ENCODE results near the gene TRIM68.

The TRIM68 gene

DNA sequence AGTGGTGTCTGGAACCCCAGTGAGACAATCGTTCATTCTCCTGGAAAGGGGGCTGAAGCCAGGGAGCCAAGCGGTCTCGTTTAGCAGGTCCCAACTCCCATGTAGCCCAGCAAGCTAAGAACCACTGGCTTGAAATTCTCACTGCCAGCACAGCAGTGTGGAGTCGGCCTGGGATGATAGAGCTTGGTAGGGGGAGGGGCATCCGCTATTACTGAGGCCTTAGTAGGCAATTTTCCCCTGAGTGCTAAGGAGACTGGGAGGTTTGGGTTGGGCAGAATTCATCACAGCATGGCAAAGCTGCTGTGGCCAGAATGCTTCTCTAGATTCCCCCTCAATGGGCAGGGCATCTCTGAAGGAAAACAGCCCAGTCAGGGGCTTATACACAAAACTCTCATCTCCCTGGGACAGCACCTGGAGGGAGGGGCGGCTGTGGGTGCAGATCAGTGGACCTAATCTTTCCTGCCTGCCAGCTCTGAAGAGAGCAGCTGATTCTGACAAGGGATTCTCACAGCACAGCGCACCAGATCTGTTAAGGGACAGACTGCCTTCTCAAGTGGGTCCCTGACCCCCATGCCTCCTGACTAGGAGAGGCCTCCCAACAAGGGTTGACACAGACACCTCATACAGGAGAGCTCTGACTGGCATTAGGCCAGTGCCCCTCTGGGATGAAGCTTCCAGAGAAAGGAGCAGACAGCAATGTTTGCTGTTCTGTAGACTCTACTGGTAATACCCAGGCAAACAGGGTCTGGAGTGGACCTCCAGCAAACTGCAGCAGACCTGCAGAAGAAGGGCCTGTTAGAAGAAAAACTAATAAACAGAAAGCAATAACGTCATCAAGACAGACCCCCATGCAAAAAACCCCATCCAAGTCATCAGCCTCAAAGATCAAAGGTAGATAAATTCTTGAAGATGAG lies 48.2 kb downstream of the TRIM68 start:
- Histone ChIP-seq H3K79me2 (ENCODE audit: low read length) (no peaks in the 10 kb centered on the region), H3K36me3 (replicated peaks; ENCODE audit: low read depth, low read length) (no peaks in the 10 kb centered on the region), H3K4me2 (ENCODE audit: low read length) (no peak overlapping the region), H3K27me3 (ENCODE audit: low read depth, low read length) (no peaks in the 10 kb centered on the region; the same call in 1 of the 2 replicates), H3K4me1 (ENCODE audit: low read length) (no peaks in the 10 kb centered on the region), H4K20me1 (ENCODE audit: insufficient read depth, low read length) (no peaks in the 10 kb centered on the region), H3K9me3 (ENCODE audit: insufficient read depth, low read length) (no peaks in the 10 kb centered on the region), H3K4me3 (ENCODE audit: low read length) (no peak overlapping the region), H3K9ac (ENCODE audit: low read length) (no peak overlapping the region), H2AFZ (ENCODE audit: low read depth, low read length) (no peak overlapping the region), H3K27ac (ENCODE audit: low read length) (no peak overlapping the region)
- TF ChIP-seq EZH2phosphoT487 (IDR thresholded peaks at IDR 0.05; ENCODE audit: low read depth) = no peak
- TF ChIP-seq, protein P1, sequence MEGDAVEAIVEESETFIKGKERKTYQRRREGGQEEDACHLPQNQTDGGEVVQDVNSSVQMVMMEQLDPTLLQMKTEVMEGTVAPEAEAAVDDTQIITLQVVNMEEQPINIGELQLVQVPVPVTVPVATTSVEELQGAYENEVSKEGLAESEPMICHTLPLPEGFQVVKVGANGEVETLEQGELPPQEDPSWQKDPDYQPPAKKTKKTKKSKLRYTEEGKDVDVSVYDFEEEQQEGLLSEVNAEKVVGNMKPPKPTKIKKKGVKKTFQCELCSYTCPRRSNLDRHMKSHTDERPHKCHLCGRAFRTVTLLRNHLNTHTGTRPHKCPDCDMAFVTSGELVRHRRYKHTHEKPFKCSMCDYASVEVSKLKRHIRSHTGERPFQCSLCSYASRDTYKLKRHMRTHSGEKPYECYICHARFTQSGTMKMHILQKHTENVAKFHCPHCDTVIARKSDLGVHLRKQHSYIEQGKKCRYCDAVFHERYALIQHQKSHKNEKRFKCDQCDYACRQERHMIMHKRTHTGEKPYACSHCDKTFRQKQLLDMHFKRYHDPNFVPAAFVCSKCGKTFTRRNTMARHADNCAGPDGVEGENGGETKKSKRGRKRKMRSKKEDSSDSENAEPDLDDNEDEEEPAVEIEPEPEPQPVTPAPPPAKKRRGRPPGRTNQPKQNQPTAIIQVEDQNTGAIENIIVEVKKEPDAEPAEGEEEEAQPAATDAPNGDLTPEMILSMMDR (IDR thresholded peaks at IDR 0.05; ENCODE audit: low read depth, low read length) = no peak

DNA sequence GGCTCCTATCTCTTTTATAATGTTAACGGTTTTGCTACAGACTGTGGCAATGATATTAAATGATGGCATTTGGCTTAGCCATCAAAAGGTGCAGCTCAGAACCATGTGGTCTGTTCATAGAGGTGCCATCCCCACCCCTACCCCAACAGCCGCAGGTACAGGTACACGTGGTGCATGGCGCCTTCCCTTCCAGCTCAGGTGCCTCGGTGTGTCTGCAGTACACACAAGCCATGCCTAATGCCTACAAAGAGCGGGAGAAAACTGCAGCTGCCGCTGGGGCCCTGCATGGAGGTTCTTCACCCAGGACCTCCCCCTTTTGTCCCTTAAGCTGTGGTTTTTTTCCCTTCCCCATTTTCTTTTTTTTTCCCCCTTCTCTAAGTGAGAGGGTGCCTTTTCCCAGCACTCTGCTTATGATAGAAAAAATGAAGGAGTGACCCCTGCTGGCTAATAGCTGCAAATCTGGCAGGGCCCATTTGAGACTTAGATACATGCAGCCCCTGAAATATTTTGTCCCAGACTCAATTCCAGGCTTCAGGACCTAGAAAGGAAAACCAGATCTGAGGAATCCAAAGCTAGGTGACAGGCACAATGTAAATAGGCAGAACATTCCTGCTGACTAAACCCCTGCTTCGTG lies 56.6 kb downstream of the TRIM68 start:
- Histone ChIP-seq H3K9me3 (ENCODE audit: insufficient read depth, low read length) (no peaks in the 10 kb centered on the region), H3K4me1 (ENCODE audit: low read length) (no peaks in the 10 kb centered on the region), H3K4me2 (ENCODE audit: low read length) (no peak overlapping the region), H4K20me1 (ENCODE audit: insufficient read depth, low read length) (no peaks in the 10 kb centered on the region), H3K79me2 (ENCODE audit: low read length) (no peaks in the 10 kb centered on the region), H2AFZ (ENCODE audit: low read depth, low read length) (no peak overlapping the region), H3K27me3 (ENCODE audit: low read depth, low read length) (no peaks in the 10 kb centered on the region), H3K9ac (ENCODE audit: low read length) (no peak overlapping the region), H3K36me3 (replicated peaks; ENCODE audit: low read depth, low read length) (no peaks in the 10 kb centered on the region), H3K4me3 (ENCODE audit: low read length) (no peak overlapping the region), H3K27ac (ENCODE audit: low read length) (no peak overlapping the region)
- TF ChIP-seq EZH2phosphoT487 (IDR thresholded peaks at IDR 0.05; ENCODE audit: low read depth) = no peak
- TF ChIP-seq, protein P1 (IDR thresholded peaks at IDR 0.05; ENCODE audit: low read depth, low read length) = peak; percentile 66
